HFF-Myc (cell line): ENCODE results near the gene GFOD1.

Experiments
- DNase-seq: peaks from one replicate; pipeline ENCODE4 v3.0.0-alpha.2; 2011; ENCODE audit warnings: low read depth; ENCODE audit errors: extremely low read depth
- H3K4me3 ChIP-seq: replicated peaks from 2 replicates; pipeline ENCODE4 v1.5.1; 2011; ENCODE audit warnings: low read depth, mild to moderate bottlenecking, control low read depth, low read length
- TF ChIP-seq, protein P1 (sequence below): IDR thresholded peaks from 2 replicates; pipeline ENCODE4 v1.5.1; 2012; ENCODE audit warnings: mild to moderate bottlenecking, low read depth, low read length, control low read depth; ENCODE audit errors: missing control alignments

Gene GFOD1

DNA sequence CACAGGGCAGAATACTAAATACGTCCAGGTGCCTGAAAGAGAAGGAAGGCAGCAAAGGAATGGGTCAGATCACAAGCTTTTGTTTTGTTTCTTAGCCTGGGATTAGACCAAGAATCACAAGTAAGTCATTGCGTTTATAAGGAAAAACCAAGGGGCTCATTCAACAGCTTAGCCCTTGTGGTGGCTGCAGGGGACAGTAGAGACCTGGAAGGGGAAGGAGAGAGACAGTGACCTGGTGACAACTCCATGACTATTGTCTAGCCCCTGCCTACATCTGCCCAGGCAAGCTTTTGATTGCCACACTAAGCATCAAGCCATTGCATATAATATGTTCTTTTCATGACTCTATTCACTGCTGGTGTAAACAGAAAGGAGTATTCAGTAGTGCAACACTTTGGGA, 128.9 kb downstream of the GFOD1 start:
- TF ChIP-seq, protein P1, sequence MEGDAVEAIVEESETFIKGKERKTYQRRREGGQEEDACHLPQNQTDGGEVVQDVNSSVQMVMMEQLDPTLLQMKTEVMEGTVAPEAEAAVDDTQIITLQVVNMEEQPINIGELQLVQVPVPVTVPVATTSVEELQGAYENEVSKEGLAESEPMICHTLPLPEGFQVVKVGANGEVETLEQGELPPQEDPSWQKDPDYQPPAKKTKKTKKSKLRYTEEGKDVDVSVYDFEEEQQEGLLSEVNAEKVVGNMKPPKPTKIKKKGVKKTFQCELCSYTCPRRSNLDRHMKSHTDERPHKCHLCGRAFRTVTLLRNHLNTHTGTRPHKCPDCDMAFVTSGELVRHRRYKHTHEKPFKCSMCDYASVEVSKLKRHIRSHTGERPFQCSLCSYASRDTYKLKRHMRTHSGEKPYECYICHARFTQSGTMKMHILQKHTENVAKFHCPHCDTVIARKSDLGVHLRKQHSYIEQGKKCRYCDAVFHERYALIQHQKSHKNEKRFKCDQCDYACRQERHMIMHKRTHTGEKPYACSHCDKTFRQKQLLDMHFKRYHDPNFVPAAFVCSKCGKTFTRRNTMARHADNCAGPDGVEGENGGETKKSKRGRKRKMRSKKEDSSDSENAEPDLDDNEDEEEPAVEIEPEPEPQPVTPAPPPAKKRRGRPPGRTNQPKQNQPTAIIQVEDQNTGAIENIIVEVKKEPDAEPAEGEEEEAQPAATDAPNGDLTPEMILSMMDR = no peak
- H3K4me3 ChIP-seq = no peak overlapping the region
- no peak for DNase-seq

DNA sequence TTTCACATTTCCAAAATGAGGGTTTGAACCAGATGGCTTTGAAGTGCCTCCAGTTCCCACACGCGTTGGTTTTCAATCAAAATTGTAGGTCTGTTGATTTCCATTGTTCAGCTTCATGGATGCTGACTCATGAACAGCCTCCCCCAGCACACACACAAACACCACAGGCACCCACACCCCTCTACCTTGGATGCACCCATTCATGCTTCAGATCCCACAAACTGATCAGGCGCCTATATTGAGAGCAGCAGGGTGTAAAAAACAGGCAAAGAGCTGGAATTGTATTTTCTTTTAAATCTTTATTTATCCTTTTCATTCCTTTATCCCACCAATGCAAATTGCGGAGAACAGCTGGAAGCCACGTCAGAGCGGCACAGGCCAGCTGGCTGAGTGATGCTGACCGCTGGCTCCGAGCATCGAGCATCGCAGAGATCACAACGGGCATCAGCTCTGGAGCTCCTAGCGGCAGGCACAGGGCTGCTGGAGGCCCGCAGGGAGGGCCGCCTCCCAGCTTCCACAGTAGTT, 129.8 kb downstream of the GFOD1 start:
- DNase-seq = peak; percentile 27
- H3K4me3 ChIP-seq = no peak overlapping the region
- TF ChIP-seq, protein P1 = no peak

DNA sequence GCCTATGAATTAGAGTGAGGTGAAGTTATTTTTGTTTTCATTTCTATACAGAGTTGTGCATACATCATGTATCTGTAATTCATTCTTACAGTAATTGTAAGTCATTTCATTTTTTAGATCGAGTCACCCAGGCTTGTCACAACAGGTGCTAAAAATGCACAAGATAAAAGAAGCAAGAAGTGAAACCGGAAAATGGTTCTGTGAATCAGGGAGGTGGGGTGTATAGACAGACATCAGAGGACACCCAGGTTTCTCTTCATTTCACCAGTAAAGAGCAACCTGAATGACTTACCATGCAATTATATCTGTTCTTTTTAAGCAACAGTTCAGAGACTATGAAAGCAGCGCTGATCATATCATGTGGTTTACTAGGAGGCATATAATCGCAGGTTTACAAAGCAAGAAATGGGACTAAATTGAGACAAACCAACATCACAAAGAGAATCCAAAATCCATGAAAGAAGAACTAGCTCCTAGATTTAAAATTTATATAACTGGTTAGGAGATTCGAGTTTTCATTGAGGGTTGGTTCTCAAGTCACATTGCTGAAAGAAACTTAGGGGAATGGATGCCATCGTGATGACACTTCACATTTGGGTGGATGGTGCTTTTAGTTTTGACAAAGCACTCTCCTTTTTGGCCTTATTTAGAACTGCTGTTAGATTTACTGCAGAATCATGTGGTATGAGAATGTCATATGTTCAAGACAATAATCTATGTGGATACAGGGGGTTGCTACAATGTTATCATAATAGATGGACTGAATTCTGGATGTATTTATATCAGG, 131.2 kb downstream of the GFOD1 start:
- no peak overlapping the region for H3K4me3 ChIP-seq
- DNase-seq = no peak
- TF ChIP-seq, protein P1 = no peak

- DNase-seq = peak; percentile 90
- TF ChIP-seq, protein P1 = no peak
- no peak overlapping the region for H3K4me3 ChIP-seq
Measured at GRCh38 chr6:13355043-13355945, 132.1 kb downstream of the GFOD1 start.

DNA sequence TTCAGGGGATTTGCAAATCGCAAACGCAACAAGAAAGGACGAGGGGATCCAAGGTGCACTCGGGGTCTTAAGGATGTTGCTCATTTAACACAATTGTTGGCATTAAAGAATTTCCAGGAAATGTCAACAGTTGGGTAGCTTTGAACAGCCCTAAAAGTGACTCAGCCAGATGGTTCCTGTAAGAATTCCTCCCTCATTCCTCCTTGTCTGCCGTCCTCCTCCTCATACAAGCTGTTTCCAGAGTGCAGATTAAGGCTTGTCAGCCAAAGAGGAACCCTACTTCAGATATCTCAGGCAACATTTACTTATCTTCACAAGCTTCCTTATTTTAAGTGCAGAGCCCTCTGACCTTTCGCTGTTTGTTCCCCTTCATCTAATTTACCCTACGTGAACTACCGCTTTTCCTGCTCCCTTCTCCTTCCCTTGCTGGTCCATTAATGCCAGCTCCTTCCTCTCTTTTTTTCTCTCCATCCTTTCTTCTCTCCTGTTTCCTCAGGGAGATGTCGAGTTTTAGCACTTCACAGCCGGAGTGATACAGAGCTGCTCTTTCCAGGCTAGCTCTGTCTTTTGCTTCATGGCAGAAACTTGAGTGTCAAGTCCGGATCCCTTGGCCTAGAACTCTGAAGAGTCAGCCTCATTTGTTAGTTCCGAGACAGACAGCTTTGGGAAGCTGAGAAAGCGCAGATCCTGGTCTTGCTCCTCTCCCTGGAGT, 132.9 kb downstream of the GFOD1 start:
- DNase-seq = peak; percentile 59
- TF ChIP-seq, protein P1 = no peak
- no peak overlapping the region for H3K4me3 ChIP-seq

DNA sequence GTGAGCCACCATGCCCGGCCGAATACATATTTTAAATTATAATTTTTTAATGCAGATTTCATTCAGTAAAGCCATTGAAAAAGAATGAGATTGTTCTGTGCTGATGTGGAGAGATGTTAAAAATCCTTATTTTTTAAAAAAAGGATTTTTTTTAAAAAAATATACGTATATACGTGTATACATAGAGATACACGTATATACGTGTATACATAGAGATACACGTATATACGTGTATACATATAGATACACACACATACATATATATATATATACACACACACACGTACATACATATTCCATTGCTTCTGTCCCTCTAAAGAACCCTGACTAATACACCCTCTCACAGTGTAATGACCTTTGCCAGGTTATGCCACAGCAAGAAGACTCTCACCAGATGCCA, 135.2 kb downstream of the GFOD1 start:
- no peak for DNase-seq
- H3K4me3 ChIP-seq = no peak overlapping the region
- TF ChIP-seq, protein P1 = no peak
